ENCODE results near the gene WDR82. TPM values are rescaled to one million over a fixed set of nuclear protein-coding genes. Genes with fewer than 3 reads are reported as not detected.

Gene WDR82
- total RNA-seq, 1 experiment from 2014 or later = 115 TPM

GRCh38 chr3:52243791-52244628, 34.4 kb downstream of the WDR82 start:
- no peak for DNase-seq (ENCODE audit: low spot score)
- in situ Hi-C loops (cut with HindIII; ENCODE audit: low sequenced_read_pairs) = no loop called here

DNA sequence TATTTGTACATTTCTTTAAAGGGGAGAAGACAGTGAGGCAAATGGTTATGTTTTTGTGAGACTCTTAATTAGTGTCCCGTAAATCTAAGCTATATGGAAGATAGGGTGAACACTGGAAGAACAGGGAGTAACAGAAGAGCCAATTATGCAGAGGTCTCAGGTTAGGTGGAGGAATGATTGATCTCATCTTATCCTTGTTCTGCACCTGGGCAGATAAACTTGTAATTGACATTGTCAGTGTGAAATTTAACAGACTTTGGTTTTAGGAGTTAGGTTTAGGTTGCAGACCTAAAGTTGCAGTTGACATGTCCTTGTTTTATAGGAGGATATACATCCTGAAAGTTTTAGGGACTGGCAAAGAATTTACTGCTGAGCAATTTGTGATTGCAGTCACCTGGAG, 36.4 kb downstream of the WDR82 start:
- in situ Hi-C loops (cut with HindIII; ENCODE audit: low sequenced_read_pairs) = no loop called here
- DNase-seq (ENCODE audit: low spot score) = no peak

- in situ Hi-C loops (cut with HindIII; ENCODE audit: low sequenced_read_pairs) = no loop called here
- no peak for DNase-seq (ENCODE audit: low spot score)
Observed at GRCh38 chr3:52240886-52241370, 37.5 kb downstream of the WDR82 start.

DNA sequence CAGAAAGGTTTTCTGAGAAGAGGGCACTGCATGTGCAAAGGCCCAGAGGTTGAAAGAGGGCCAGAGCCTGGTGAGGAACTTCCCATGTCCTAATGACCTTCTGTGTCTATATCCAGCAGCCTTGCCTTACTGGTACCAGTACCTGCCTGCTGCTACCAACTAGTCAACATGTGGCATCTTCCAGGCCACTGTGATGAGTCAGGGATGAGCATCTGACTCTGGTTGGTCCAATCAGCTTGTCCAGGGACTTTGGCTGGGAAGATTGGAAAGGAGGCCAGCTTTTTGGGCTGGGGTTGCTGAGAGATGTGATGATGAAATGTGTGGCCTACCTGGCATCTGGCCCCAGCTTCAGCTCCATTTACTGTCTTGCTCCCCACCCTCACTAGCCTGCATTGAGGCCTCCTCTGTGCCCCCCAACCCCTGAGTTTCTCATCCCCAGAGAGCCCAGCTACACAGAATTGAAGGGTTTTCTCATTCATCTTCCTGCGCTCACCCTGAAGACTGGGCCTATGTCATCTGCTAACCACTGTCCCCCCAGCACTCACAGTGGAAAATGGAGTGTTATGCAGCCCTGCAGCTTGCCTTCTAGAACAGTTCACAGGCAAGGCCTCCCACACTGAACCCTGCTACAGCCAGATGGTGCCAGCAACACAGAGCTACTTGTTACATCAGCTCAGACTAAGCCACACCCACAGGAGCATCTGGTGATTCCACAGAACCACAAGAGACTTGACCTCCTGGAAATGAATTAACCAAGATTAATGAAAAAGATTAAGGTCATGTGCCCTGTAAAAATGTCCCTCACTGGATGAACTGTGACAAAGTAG, 38.2 kb downstream of the WDR82 start:
- in situ Hi-C loops (cut with HindIII; ENCODE audit: low sequenced_read_pairs) = no loop called here
- DNase-seq (ENCODE audit: low spot score) = no peak

DNA sequence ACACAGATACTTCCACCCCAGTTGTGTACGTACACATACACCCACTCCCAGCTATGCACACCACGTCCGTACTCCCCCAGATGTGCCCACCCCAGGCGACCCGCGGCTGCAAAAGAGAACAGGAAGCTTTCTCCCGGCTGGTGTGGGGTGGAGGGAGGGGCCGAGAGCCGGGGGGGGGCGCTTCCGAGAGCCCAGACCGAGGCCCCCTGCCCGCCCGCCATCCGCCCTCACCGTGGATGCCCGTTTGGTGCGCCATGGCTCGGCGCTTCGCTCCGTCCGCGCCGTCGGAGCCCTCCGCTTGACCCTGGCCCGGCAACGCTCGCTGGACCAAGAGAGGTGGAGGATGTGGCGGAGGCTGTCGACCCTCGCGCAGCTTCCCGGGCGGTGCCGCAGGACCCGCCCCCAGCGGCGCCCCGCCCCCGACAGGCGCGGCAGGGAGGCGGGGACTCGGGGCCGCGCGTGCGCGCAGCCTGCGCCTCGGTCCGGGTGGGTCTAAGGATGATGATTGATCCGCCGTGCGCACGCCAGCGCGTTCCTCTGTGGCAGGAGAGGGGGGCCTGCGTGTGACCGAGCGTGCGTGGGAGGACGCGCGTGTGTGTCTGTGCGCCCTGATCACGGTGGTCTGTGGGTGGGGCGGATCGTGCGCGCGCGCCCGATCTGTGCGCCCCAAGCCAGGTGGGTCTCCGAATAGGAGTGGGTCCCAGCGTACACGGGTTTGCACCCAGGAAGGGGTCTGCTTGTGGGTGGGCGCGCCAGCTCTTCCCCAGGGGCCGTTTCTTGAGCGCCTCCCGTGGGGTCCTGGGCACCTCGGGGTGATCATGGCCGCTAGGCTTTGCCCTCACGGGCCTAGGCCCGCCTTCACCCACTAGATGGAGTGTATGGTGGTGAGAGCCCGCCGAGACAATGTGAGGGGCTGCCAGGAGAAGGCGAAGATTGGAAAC, 39.4 kb downstream of the WDR82 start, which contains the start of gene TWF2:
Gene TWF2, minus strand, starts transcription at position 398 of the 941 bp plus-strand sequence. Its CDS starts 142 bp downstream, at position 256.
- peak; percentile 77 for DNase-seq (ENCODE audit: low spot score)
- in situ Hi-C loops (cut with HindIII; ENCODE audit: low sequenced_read_pairs) = no loop called here

- no peak for DNase-seq (ENCODE audit: low spot score)
- in situ Hi-C loops (cut with HindIII; ENCODE audit: low sequenced_read_pairs) = no loop called here
Observed at GRCh38 chr3:52238193-52238760, 40.2 kb downstream of the WDR82 start.

DNA sequence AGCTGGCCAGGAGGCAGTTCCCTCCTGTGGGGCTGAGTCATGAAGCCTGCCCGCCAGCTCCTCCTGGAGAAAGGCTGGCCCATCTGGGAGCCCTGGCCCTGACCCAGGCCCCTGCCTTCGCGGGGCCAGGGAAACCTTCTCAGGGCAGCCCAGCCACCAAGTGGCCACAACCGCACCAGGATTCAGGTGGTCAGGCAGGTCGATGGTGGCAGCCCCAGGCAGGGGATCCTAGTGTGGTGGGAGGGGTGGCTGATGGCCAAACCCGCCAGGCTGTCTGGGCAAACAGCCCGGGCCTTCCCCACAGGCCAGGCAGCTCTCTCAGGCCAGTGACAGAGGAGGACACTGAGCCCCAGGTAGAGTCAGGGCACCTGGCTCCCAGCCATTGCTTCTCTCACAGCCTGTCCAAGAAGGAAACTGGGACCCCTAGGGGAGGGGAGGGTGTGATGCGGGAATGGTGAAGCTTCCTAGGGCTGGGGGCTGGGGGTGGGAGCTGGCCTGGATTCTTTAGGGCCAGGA, 40.7 kb downstream of the WDR82 start:
- peak; percentile 94 for DNase-seq (ENCODE audit: low spot score)
- in situ Hi-C loops (cut with HindIII; ENCODE audit: low sequenced_read_pairs) = no loop called here

DNA sequence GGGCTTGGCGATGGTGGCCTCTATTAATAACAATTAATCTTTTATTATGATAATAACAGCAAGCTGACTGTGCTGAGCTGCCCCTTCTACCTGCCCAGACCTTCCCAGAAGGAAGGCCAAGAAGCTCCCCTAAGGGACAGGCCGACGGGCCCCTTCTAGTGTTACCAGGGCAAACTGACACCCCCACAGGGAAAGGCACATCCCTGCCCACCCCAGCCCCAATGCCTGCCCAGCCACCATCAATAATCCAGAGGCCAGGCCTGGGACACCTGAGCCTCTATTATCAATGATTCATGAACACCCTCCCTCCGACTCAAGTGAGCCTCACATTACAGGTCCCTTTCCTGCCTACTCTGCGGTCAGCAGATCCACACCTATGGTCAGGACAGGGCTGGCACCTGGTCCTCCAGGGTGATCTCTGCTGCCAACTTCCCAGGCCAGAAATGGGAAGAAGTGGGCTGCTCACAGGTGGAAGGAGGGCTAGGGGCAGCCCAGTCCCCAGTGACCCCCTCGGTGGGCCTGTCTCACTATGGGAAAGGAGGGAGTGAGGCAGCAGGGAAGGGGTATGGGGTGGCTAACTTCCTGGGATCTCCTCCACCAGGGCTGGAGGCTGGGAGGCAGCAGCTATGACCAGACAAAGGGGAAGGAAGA, 41.3 kb downstream of the WDR82 start:
- in situ Hi-C loops (cut with HindIII; ENCODE audit: low sequenced_read_pairs) = no loop called here
- no peak for DNase-seq (ENCODE audit: low spot score)

DNA sequence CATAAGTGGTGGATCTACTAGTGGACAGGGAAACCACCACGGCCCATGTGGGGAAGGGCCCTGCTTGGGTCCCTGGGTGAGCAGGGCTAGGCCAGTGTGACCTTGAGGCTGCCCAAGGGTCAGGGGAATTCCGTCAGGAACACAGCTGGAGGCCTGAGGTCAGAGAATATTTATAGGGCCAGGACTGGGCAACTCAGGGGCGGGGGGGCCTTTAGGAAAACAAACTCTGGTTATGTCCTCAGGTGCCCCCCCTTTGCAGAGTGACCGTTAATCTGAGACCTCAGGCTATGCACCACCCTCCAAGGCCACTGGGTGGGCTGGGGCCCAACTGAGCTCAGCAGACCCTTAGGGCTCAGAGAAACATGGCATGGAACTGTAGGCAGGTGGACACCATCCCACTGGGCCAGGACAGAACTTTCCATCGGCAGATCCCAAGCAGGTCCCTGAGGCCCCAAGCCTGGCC, 42.0 kb downstream of the WDR82 start:
- in situ Hi-C loops (cut with HindIII; ENCODE audit: low sequenced_read_pairs) = no loop called here
- DNase-seq (ENCODE audit: low spot score) = no peak

GRCh38 chr3:52234516-52235447, 43.7 kb downstream of the WDR82 start:
- in situ Hi-C loops (cut with HindIII; ENCODE audit: low sequenced_read_pairs) = no loop called here
- DNase-seq (ENCODE audit: low spot score) = no peak

GRCh38 chr3:52233968-52234367, 44.5 kb downstream of the WDR82 start:
- peak; percentile 67 for DNase-seq (ENCODE audit: low spot score)
- in situ Hi-C loops (cut with HindIII; ENCODE audit: low sequenced_read_pairs) = no loop called here

- no peak for DNase-seq (ENCODE audit: low spot score)
- in situ Hi-C loops (cut with HindIII; ENCODE audit: low sequenced_read_pairs) = no loop called here
Observed at GRCh38 chr3:52233108-52233591, 45.3 kb downstream of the WDR82 start.

- no peak for DNase-seq (ENCODE audit: low spot score)
- in situ Hi-C loops (cut with HindIII; ENCODE audit: low sequenced_read_pairs) = no loop called here
Observed at GRCh38 chr3:52232279-52233107, 46.0 kb downstream of the WDR82 start.

GRCh38 chr3:52231502-52232278, 46.8 kb downstream of the WDR82 start:
- DNase-seq (ENCODE audit: low spot score) = no peak
- in situ Hi-C loops (cut with HindIII; ENCODE audit: low sequenced_read_pairs) = no loop called here

GRCh38 chr3:52230889-52231499, 47.5 kb downstream of the WDR82 start:
- DNase-seq (ENCODE audit: low spot score) = no peak
- in situ Hi-C loops (cut with HindIII; ENCODE audit: low sequenced_read_pairs) = no loop called here
